Activated CD8-positive, alpha-beta memory T cell treated with anti-CD3 and anti-CD28 coated beads for 48 hours (primary cell): ENCODE data around the gene RANBP17.

Experiments
- DNase-seq, 3 experiments: peaks; one replicate each; pipeline ENCODE4 v3.0.0-alpha.2; 2020; ENCODE audit warnings: low read depth in 2 of 3, low spot score in 2 of 3

The RANBP17 gene

DNA sequence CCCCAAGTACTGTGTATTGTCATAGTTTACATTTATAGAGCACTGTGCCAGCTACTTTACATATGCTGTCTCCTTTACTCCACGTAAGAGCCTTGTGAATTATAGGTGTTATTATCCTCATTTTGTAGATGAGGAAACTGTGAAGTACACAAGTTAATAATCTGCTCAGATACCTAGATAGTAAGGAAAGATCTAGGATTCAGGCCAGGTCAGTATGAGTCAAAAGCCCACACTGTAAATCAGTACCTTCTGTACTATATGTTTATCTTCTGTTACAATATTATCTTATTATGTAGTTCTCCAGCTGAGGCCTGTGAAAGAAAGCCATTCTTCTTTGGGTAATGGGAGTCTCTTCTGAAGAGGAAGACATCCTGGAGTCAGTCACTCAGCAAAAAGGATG lies 374.8 kb downstream of the RANBP17 start:
- DNase-seq, result no peak

DNA sequence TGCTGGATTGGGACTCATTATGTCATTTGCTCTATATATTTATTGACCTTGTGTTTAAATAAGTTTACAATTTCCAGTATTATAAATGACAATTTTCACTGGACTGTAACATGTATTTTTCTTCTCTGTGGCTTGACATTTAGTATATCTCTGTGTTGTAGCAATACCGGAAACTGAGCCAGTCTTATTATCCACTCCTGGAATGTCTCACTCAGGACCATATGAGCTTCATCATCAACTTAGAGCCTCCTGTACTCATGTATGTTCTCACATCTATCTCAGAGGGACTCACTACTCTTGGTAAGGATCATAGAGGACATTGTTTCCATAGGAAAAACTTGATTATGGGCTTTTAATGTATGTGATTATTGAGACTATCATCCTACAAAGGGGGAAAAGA lies 380.7 kb downstream of the RANBP17 start:
- no peak for DNase-seq

DNA sequence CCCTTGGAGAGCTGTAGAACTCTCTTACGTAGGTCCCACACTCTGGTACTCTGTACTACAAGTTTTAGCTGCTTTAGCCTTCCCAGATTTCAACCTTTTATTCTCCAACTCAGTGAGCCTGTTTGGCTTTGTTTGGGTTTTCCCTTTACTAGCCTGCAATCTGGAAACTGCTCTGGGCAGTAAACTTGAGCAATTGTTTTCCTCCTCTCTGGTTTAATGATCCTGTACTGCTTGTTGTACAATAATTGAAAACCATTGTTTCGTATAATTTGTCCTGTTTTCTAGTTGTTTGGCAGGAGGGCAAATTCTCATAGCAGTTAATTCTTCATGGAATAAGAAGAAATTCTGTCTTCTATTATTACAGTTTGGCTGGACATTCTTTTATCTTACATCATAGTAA lies 384.4 kb downstream of the RANBP17 start:
- DNase-seq, result no peak

DNA sequence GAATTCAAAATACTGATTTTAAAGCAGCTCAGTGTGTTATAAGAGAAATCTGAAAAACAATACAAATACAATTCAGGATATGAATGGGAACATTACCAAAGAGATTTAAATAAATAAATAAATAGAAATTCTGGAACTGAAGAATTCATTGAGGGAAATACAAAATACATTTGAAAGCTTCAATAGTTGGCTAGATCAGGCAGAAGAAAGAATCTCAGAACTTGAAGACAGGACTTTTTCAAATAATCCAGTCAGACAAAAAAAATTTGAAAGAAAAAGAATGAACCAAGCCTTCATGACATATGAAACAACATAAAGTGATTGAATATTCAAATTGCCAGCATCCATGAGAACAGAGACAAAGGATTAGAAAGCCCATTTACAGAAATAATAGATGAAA lies 387.6 kb downstream of the RANBP17 start:
- DNase-seq, result no peak

DNA sequence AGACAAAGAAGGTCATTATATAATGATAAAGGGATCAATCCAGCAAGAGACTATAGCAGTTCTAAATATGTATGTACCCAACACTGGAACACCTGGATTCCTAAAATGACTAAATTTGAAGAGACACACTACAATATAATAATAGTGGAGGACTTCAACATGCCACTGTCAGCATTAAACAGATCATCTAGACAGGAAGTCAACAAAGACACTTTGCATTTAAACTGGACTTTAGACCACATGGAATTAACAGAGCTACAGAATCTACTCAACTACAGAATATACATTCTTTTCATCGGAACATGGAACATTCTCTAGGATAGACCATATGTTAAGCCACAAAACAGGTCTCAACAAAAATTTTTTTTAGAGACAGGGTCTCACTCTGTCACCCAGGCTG lies 388.9 kb downstream of the RANBP17 start:
- no peak for DNase-seq

DNA sequence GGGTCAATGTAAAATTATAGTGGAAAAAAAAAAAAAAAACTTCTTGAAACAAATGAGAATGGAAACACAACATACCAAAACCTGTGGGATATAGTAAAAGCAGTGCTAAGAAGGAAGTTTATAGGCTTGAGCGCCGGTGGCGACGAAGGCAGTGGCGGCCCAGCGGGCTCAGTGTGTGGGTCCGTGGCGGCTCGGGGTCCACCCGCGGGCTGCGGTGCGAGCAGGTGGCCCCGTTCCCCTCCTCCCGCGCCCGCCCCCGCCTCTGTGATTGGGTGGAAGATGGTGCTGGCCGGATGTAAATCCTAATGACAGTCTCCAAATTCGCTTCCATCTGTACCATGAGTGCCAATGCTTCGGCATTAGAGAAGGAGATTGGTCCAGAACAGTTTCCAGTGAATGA lies 389.7 kb downstream of the RANBP17 start:
- no peak for DNase-seq

DNA sequence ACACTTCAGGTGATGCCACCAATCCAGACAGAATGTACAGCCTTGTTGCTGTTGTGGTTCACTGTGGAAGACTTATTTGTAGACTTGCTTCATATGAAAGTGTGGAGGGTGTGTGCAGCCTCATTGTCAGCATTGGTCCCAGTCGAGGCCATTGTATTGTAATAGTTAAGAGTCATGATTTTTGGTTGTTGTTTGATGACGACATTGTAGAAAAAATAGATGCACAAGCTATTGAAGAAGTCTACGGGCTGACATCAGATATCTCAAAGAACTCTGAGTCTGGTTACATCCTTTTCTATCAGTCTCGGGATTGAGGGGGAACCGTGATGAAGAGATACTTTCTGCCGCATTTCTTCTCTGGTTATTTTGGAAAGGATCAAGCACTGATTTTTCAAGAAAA lies 390.9 kb downstream of the RANBP17 start:
- DNase-seq, result no peak

DNA sequence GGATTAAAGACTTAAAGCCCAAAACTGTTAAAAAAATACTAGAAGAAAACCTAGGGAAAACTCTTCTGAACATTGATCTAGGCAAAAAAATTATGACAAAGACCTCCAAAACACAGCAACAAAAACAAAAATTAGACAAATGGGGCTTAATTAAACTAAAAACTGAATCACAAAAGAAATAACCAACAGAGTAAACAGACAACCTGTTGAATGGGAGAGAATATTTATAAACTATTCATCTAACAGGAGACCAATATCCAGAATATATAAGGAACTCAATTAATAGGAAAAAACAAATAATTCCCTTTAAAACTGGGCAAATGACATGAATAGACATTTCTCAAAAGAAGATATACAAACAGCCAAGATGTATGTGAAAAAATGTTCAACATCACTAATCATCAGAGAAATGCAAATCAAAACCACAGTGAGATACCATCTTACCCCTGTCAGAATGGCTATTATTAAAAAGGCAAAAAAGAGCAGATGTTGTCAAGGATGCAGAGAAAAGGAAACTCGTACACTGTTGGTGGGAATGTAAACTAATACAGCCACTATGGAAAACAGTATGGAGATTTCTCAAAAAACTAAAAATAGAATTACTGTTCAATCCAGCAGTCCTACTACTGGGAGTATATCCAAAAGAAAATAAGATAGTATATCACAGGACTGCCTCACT lies 397.1 kb downstream of the RANBP17 start:
- no peak for DNase-seq

DNA sequence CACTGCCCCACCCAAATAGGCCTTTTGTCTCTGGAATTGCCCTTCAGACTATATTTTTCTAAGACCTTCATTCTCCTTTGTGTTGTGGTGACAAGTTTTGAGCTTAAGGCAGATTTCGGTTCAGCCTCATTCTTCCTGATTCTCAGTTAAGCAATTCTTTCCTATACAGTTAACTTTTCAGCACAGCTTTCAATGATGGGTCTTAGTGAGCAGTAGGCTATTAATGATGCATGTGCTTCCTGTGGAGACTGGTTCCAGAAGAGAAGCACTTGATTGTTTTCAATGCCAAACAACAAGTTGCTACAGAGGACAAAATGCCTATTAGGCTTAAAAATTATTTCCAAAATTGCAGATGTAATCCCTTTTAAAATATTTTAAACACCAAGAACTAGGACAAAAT lies 399.5 kb downstream of the RANBP17 start:
- DNase-seq, result no peak

DNA sequence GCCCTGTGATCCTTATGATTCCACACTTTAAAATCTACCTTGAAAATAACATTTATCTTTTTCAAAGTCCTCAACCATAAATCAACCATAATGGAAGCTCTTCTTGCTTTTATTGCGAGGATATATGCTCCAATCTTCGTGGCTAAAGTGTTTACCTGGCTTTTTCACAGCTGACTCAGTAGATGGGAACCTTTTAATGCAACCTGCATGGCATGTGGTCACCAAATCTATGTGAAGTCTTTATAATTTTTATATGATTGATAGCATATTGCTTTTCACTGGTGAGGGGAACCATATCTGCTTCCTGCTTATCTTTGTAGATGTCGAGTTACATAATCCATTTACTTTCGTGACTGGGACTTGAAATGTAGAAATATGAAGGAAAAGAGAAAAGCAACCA lies 400.1 kb downstream of the RANBP17 start:
- no peak for DNase-seq

DNA sequence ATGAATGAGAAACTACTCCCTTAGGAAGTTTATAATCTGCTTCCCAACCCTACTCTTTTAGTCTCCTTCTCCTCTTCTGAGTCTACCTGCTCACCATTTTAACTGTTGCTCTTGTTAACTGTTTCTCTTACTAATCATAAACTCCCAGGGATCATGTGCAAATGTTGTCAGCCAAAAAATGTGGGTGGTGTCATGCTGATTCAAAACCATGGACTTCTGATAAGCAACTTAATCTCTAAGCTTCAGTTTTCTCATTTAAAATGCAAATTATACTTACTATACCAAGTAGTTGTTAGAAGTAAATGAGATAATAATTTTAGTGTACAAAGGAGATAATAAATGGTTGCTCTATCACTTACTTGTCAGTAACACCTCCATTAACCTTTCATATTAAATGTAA lies 401.4 kb downstream of the RANBP17 start:
- DNase-seq, result no peak

DNA sequence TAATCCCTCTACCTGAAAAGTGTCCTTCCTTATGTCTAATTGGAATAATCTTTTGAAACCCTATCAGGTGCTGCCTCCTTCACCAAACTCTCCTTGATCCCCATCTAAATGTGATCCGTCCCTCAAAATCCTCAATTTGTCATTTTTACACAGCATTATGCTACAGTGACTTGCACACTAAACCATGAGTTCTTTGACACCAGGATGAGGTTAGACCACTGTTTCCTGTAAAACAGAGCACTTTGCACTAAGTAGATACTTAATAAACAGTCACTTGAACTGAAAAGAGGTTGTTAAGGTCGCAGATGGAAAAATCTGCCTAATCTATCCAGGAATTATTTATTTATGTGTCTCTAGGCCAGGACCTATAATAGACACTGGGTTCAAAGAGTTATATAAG lies 403.0 kb downstream of the RANBP17 start:
- DNase-seq, result no peak

DNA sequence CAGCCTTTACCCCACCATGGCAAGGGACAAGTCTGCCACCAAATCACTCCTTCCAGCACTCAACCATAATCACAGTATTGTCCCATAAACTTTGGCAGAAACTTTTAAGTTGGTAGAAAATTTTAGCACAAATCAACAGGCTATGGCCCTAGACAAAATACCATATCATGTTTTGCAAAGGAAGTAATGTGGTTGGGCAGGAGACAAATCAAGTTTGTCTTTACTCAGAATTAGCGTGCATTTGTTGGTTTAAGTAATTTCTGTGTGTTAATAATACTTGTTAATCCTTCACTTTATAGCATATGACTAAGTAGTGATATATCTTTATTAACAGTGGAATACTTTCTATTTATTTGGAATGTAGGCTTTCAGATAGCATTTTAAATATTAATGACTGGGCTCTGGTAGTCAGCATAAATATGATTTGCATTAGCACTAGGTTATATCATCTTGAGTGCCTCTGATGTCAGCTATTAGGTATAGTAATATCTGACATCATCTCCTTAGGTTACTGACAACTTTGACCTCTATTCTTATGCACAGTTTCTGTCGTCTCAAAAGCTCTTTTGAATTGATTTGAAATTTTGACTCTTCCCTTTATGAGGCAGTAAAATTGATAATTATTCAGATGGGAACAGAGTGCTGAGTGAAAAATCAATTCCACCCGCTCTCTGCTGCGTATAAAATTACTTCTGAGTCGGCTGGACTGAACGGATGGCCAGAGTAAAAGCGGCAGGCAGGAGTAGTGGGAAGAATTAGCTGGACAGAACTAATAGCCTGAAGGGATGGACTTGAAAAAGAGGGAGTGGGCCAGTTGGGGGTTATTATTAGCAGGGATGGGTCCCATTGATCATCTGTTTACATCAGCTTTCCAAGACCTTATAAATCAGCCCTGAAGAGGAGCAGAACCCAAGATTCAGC lies 407.1 kb downstream of the RANBP17 start:
- DNase-seq, result no peak

DNA sequence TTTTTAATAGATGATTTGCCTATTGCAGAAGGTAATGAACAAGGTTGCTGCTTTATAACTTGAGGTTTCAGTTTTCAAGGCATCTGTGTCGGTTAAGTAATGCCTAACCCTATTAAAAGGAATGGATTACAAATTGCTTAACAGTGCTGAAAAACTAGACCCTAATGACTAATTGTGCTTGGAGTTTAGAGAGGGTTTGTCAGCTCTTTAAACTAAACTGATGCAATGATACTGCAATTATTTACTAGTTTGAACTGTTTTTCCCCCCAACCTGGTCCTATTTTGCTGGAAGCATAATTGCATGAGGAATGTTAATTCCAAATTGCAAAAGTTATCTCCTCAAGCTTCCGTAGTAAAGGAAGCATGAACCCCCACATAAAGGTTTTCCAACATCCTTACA lies 407.9 kb downstream of the RANBP17 start:
- no peak for DNase-seq

DNA sequence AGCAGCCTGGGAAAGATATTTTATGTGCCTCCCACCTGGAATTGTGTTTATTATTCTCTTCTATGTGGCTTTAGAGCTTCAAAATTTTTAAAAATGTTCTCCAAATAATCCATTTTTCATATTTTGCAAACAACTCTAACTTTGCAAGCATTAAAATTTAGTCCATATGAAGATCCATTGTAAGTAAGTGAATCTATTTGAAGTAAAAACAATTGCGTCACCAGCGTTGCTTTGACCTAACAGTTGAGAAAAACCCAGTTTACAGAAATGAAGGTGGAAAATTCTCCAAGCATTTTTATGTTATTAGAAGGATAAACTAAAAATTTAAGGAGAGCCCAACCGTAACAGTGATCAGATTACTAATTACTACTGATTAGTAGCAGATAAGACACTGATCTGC lies 408.3 kb downstream of the RANBP17 start:
- no peak for DNase-seq

DNA sequence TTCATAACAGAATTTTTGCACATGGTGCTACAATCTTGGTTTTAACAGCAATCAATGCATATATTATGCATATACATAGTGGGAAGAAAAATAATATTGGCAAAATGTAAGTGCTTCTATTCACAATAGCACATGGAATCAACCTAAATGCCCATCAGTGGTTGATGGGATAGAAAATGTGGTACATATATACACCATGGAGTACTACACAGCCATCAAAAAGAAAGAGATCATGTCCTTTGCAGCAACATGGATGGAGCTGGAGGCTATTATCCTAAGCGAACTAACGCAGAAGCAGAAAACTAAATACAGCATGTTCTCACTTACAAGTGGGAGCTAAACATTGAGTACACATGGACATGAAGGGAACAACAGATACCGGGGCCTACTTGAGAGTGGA lies 410.0 kb downstream of the RANBP17 start:
- DNase-seq, result no peak

DNA sequence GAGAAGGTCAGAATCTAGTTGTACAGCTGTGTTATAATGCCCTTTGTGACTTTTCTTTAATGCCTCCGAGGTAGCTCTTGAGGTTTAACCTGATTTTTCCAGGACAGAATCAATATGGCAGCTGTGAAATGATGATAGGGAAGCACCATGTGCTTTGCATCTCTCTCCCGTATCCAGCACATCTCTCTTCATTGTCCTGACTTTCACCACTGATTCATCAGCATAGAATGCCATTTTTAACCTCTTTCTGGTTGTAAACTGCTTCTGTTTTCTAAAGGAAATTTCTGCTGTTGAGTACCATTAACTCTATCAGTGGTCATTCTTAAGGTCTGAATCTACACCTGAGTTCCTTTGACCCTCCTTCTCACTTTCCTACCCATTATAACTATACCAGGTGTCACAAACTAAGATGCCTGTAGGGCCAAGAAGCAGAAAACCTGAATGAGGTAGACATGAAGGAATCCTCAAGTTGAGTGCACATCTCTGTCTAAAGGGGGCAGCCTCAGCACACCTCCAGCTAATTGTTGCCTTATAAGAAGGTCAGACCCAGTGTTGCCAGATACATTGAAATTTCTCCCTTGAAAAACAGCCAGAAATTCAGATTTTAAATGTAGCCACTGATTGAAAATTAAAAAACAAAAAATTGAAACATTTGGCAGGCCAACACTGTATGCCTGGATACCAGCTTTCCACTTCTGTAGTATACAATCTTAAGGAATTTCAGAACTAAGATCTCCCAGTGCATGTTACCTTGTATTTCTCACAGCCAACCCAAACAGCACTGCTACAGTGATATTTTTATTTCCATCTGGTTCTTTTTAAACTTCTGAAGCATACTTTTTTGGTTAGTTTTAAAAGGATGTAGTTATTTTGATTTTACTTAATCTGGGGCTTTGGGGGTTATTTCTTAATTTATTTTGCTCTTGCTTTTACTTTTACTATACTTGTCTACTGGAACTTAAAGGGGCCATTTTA lies 411.5 kb downstream of the RANBP17 start:
- DNase-seq, result no peak

DNA sequence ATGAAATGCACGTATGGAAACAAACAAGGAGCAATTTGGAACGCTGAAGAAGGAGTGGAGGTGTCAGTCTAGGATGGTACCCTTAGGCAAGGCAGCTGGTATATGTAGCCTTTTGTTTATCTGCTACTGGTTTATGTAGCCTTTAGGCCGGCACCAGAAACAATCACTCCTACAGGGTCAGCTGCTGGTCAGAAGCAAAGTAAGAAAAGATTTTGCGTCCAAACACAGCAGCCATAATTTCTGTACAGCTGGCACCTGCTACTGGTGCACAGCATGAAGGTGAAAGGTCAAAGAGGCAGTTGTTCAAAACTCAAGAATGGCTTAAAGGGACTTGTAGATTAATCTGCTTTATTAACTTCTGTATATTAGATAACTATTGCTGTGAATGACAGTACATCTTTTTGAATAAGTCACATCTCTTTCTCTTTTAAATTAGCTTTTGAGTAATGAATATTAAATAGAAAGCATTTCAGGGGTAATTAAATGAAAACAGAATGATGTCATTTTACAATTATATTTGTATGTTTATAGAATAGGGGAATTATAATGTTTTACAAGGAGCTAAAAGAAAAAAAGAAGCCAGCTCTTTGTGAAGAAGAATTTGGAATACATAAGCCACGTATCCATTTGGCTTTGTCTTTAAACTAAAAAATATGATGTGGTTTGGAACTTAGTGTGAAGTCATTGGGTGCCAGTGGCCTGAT lies 414.2 kb downstream of the RANBP17 start:
- no peak for DNase-seq

DNA sequence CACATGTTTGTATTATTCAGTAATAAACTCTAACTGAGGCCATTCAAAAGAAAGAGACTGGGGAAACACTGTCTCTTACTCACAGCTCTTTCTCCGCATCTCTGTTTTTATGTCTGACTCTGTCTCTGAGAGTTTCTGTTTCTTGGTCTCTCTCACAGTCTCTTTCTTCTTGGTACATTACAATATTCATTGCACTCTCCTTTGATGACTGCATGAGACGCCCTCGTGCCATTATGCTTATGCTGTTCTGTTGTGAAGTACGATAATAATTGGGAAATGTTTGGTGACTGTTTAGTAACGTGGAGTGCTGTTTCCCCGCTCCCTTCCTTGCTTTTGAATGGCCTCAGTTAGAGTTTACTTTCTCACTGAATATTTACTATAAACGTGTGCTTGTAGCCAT lies 421.9 kb downstream of the RANBP17 start:
- no peak for DNase-seq

DNA sequence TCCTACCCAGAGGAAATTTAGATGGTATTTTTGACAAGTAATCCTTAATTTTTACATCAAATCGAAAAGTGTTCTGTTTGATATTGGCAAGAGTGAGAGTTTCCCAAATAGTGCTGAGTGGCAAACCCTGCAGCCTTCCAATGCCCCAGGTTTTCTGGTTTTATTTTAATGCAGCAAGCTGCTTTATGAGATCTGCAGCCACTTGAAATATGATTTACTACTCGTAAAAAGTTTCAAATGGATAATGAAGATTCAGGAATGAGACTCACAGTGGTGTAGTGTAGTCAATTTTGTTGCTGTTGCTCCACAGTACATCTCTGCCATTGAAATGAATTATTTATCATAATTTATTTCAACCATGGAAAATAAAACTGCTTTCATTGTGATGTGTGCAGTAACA lies 423.6 kb downstream of the RANBP17 start:
- DNase-seq, result no peak

DNA sequence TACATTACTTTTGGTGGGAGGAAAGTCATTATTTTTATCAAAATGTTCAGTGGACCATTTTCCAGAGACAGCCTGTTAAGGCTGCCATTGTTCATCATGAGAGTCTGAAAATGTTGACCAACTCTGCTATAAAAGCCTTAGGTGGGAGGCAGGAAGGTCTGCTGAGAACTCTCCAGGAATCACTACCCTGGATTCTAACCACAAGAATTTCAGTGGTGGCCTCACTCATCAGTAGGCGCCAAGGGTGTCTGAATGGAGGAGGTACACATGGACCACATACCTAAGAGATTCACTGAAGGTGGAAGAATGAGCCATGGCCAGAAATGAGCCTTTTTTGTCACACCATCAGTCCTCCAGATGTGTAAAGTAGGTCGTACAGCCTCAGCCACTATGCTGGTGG lies 426.2 kb downstream of the RANBP17 start:
- no peak for DNase-seq
